ENCODE data around the gene ABCC8. TPM values are rescaled to one million over a fixed set of nuclear protein-coding genes. Genes with fewer than 3 reads are reported as not detected.
"Not testable (repeated sequence)": the region's sequence is repeated elsewhere in the genome, so short reads cannot be mapped to it uniquely, and the experiment has no call there.

The ABCC8 gene
- total RNA-seq, 2 donors from 2014 or later, result 4.1 to 5.1 TPM

GRCh38 chr11:17443423-17443822, 33.2 kb downstream of the ABCC8 start:
- DNase-seq, result no peak
- ATAC-seq, result no peak
- intact Hi-C loops (cut with DNase I, micrococcal nuclease), result no loop called here

- DNase-seq, result no peak
- intact Hi-C loops (cut with DNase I, micrococcal nuclease), result no loop called here
- ATAC-seq, result no peak
Measured at GRCh38 chr11:17443000-17443399, 33.6 kb downstream of the ABCC8 start.

- intact Hi-C loops (cut with DNase I, micrococcal nuclease), result no loop called here
- DNase-seq (no peak), ATAC-seq (no peak)
Measured at GRCh38 chr11:17439316-17439782, 37.3 kb downstream of the ABCC8 start.

- intact Hi-C loops (cut with DNase I, micrococcal nuclease), result no loop called here
- ATAC-seq (no peak), DNase-seq (no peak)
Measured at GRCh38 chr11:17437366-17437765, 39.3 kb downstream of the ABCC8 start.

- no peak for ATAC-seq
Measured at GRCh38 chr11:17434108-17434507, 42.5 kb downstream of the ABCC8 start.

GRCh38 chr11:17432002-17432401, 44.6 kb downstream of the ABCC8 start:
- DNase-seq, result no peak
- ATAC-seq, result no peak
- intact Hi-C loops (cut with DNase I, micrococcal nuclease), result no loop called here

More at GRCh38 chr11:17434108-17434507, 42.5 kb downstream of the ABCC8 start:
- DNase-seq, result no peak
- intact Hi-C loops (cut with DNase I, micrococcal nuclease), result no loop called here

GRCh38 chr11:17431139-17431538, 45.5 kb downstream of the ABCC8 start:
- ATAC-seq, result no peak
- intact Hi-C loops (cut with DNase I, micrococcal nuclease), result no loop called here
- no peak for DNase-seq

GRCh38 chr11:17430616-17431015, 46.0 kb downstream of the ABCC8 start:
- ATAC-seq (no peak), DNase-seq (no peak)
- intact Hi-C loops (cut with DNase I, micrococcal nuclease), result no loop called here

- intact Hi-C loops (cut with DNase I, micrococcal nuclease), result no loop called here
- DNase-seq (no peak), ATAC-seq (no peak)
Measured at GRCh38 chr11:17428925-17429324, 47.7 kb downstream of the ABCC8 start.

- intact Hi-C loops (cut with DNase I, micrococcal nuclease), result no loop called here
- DNase-seq, result no peak
- ATAC-seq, result no peak
Measured at GRCh38 chr11:17428261-17428660, 48.4 kb downstream of the ABCC8 start.

- intact Hi-C loops (cut with DNase I, micrococcal nuclease); ATAC-seq; DNase-seq: not testable (repeated sequence)
Measured at GRCh38 chr11:17426233-17426632, 50.4 kb downstream of the ABCC8 start.

- intact Hi-C loops (cut with DNase I, micrococcal nuclease), result no loop called here
- DNase-seq, result peak; percentile 66 to 82
- ATAC-seq, result peak; percentile 100
Measured at GRCh38 chr11:17423533-17424310, 52.9 kb downstream of the ABCC8 start.

GRCh38 chr11:17421781-17422180, 54.9 kb downstream of the ABCC8 start:
- no peak for ATAC-seq
- intact Hi-C loops (cut with DNase I, micrococcal nuclease), result no loop called here
- no peak for DNase-seq

- DNase-seq, result no peak
- no peak for ATAC-seq
- intact Hi-C loops (cut with DNase I, micrococcal nuclease), result no loop called here
Measured at GRCh38 chr11:17418444-17419081, 58.1 kb downstream of the ABCC8 start.

- intact Hi-C loops (cut with DNase I, micrococcal nuclease), result no loop called here
- no peak for ATAC-seq
- no peak for DNase-seq
Measured at GRCh38 chr11:17416492-17416891, 60.2 kb downstream of the ABCC8 start.

- no peak for ATAC-seq
- no peak for DNase-seq
- intact Hi-C loops (cut with DNase I, micrococcal nuclease), result no loop called here
Measured at GRCh38 chr11:17415523-17416104, 61.0 kb downstream of the ABCC8 start.

- ATAC-seq (no peak), DNase-seq (no peak)
- intact Hi-C loops (cut with DNase I, micrococcal nuclease), result no loop called here
Measured at GRCh38 chr11:17414992-17415391, 61.7 kb downstream of the ABCC8 start.

GRCh38 chr11:17414317-17414737, 62.3 kb downstream of the ABCC8 start:
- intact Hi-C loops (cut with DNase I, micrococcal nuclease), result no loop called here
- ATAC-seq, result peak; percentile 51
- DNase-seq, result peak in 1 of 2 donors; percentile 57

- DNase-seq (peak; percentile 77 to 80), ATAC-seq (peak; percentile 89)
- intact Hi-C loops (cut with DNase I, micrococcal nuclease), result no loop called here
Measured at GRCh38 chr11:17413414-17414316, 63.0 kb downstream of the ABCC8 start.
